GM18951 (cell line): Measurements from ENCODE around the gene ZBP1.
"Not testable (repeated sequence)": the region's sequence is repeated elsewhere in the genome, so short reads cannot be mapped to it uniquely, and the experiment has no call there.

Experiments used
- POLR2A ChIP-seq: IDR thresholded peaks from 4 replicates; pipeline ENCODE4 v1.6.1; 2011; ENCODE audit warnings: mild to moderate bottlenecking; ENCODE audit not compliant: insufficient read length, insufficient read depth; ENCODE audit errors: extremely low read depth
- in situ Hi-C: fragments of 300-500 bp; cut with MboI; formaldehyde crosslinking; loops from one replicate; pipeline ENCODE4 v1.12.0; 2022; ENCODE audit warnings: low sequenced_read_pairs, mixed read lengths, inconsistent platforms; ENCODE audit not compliant: unreplicated experiment

The ZBP1 gene

DNA sequence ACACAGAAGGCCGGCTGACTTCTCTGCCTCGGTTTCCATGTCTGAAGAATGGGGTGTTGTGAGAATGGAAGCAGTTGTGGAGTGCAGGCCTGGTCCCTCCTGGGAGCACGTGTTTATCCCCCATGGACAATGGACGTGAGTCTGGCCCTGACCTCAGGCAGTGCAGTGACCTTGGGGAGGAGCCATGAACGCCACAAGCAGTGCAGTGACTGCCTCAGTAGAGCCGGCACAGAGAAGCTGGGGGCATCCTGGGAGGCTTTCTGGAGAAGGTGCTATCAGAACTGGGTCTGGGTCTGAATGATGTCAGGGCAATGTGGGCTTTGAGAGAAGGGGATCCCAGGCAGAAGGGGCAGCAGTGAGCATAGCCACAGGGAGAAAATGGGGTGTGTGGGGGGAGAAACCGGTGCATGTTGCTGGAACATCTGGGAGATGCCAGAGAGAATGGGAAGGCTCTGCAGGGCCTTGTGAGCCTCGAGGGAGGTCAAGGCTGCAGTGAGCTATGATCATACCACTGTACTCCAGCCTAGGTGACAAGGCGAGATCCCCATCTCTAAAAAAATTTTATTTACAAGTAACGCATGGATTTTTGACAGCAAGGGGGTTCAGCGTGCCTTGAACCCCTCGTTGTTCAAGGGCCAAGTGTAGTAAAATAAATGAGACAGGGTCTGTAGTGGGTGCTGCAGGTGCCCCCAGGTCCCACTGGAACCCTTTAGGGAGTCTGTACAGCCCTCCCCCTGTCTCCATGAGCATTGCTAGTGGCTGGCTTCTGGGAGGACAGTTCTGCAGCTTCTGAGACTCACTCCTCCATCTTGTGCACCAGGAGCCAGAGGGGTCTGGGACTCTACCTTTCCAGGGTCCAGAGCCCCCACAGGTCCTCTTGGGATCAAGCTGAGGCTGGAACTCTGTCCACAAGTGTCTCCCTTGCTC is 27.0 kb upstream of the ZBP1 start:
- TF ChIP-seq POLR2A, result no peak
- in situ Hi-C loops, result no loop called here

DNA sequence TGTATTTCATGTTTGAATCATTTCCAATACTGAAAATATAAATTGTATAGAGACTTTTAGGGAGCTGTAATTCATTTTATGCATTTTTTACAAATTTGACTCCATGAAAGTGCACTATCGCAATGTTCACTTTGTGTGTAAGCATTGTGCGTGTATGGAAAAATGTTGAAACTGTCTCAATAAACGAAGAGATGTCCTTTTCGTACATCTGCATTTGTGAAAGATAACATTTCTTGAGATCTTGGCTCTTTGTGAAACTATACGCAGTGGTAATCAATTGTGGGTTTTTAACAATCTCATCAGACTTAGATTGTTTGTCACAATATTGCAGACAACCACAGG is 18.6 kb upstream of the ZBP1 start:
- TF ChIP-seq POLR2A, result no peak
- in situ Hi-C loops, result no loop called here

DNA sequence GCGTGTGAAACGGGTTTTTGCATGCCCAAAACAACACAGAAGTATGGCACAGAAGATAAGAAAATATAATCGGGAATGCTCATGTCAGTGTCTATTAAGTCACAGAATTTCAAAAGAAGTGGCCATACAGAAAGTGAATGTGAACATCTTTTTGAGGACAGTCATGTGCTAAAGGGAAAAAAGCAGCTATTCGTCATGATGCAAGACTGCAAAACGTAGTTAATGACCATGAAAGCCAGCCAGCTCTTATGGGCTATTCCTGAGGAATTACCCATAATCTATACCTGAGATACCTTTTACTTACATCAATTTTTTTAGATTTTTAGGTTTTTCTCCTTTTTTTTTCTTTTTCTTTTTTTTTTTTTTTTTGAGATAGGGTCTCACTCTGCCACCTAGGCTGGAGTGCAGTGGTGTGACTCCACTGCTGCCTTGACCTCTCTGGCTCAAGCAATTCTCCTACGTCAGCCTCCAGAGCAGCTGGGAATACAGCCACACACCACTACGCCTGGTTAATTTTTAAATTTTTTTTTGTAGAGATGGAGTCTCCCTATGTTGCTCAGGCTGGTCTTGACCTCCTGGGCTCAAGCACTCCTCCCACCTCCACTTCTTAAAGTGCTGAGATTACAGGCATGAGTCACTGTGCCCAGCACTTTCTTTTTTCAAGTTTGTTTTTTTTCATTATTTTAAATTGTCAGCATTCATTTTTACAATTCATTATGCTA is 18.1 kb upstream of the ZBP1 start:
- in situ Hi-C loops, result no loop called here
- no peak for TF ChIP-seq POLR2A

DNA sequence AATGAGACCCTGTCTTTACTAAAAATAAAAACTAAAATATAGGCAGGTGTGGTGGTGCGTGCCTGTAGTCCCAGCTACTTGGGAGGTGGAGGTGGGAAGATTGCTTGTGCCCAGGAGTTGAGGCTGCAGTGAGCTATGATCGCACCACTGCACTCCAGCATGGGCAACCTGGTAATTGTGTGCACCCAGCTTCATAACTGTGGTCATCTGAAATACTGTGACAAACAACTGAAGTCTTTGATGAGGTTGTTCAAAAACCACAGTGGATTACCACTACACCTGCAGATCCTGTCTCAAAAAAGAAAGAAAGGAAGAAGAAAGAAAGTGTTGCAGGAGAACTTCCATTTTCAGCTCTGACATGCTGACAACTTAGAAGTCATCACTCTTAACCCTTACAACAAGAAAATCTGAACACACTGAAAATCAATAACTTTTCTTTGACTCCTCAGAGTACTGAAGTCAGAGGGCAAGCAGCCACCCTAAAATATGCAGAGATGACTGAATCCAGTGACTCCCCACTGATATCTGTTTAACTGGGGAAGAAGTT is 13.8 kb upstream of the ZBP1 start:
- TF ChIP-seq POLR2A, result no peak
- in situ Hi-C loops, result no loop called here

DNA sequence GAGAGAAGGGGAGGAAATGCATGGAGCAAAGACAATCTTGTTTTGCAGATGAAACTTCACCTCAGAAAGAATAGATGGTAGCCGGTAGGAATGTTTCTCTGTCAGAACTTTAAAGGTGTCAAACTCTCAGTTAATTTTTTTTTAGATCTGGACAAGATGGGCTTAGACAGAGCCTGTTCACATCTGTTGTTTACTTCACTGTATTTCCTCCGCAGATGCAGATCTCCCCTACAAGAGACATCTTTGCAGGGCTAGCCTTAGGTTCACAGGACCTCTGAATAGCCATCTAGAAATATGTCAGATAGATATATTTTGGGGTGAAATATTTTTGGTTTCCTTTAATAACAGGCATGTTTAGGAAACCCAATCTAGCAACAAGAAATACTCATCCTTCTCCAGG is 12.1 kb upstream of the ZBP1 start:
- in situ Hi-C loops, result no loop called here
- TF ChIP-seq POLR2A, result no peak

DNA sequence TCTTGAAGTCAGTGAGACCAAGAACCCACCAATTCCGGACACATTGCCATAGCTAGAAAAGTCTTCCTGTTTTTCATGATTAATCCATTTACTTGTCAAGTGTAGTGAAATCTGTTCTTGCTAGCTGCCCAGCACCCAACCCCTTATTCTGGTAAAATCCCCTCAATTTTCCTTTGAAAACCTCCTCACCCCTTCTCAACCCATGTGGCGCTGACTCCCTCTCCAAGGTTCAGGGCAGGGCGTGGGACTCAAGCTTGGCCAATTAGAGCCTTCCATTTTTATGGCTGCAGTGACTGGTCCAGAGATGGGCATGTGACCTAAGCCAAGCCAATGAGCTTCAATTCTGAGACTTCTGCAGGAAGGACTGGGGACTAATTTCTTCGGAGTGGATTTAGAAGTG is 9.8 kb upstream of the ZBP1 start:
- TF ChIP-seq POLR2A, result no peak
- in situ Hi-C loops, result no loop called here

DNA sequence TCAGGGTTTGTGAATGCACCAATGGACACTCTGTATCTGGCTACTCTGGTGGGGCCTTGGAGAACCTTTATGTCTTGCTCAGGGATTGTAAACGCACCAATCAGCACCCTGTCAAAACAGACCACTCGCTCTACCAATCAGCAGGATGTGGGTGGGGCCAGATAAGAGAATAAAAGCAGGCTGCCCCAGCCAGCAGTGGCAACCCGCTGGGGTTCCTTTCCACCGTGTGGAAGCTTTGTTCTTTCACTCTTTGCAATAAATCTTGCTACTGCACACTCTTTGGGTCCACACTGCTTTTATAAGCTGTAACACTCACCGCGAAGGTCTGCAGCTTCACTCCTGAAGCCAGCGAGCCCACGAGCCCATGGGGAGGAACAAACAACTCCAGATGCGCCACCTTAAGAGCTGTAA is 9.3 kb upstream of the ZBP1 start:
- in situ Hi-C loops, result not testable (repeated sequence)

DNA sequence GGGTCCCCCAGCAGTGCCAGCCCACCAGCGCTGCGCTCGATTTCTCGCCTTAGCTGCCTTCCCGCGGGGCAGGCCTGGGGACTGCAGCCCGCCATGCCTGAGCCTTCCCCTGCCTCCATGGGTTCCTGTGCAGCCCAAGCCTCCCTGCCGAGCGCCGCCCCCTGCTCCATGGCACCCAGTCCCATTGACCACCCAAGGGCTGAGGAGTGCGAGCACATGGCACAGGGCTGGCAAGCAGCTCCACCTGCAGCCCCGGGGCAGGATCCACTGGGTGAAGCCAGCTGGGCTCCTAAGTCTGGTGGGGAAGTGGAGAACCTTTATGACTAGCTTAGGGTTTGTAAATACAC is 8.7 kb upstream of the ZBP1 start:
- in situ Hi-C loops, result not testable (repeated sequence)

DNA sequence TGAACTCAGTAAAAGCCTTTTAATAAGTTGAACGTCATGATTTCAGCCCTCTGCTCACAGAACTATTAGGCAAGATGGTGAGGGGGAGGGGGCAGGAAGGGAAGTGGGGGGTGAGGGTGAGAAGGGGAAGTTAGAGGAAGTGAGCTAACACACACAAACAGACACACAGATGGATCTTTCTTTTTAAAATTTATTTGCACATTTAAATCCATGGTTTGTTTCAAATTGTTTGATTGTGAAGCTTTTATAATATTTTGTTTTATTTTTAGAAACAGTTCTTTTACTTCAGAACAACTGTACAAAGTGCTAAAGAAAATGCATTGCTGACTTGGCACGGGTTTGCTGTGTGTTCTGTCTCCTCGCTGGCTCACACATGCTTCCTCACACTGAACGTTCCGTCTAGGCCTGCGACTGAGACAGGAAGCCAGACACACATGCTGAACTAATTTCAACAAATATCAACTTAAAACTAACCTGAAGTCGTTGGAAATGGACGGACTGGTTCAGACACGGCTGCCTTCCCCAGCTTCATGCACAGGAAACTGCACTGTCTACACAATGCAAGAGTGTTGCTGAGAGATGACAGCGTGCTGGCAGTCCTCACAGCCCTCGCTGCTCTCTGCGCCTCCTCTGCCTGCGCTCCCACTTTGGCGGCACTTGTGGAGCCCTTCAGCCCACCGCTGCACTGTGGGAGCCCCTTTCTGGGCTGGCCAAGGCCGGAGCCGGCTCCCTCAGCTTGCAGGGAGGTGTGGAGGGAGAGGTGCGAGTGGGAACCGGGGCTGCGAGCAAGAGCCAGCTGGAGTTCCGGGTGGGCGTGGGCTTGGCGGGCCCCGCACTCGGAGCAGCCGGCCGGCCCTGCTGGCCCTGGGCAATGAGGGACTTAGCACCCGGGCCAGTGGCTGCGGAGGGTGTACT is 8.1 kb upstream of the ZBP1 start:
- in situ Hi-C loops, result no loop called here
- TF ChIP-seq POLR2A, result no peak

DNA sequence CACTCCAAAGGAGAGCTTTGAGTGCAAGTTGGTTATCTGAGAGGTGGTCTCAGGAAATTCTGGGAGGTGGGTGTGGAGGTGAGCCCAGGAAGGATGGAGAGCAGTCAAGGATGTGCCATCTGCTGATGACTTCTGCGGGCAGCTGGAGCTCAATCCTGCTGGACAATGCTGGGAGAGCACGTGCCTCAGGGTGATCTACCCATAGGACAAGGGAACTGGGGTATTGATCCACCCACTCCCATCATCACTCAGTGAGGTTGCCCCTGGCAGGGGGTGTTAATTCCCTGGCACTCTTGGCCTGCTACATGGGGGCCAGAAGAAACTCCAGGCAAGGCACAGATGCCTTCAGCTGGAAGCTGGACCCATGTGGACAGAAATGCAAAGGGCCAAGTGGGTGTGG is 7.1 kb upstream of the ZBP1 start:
- in situ Hi-C loops, result no loop called here

DNA sequence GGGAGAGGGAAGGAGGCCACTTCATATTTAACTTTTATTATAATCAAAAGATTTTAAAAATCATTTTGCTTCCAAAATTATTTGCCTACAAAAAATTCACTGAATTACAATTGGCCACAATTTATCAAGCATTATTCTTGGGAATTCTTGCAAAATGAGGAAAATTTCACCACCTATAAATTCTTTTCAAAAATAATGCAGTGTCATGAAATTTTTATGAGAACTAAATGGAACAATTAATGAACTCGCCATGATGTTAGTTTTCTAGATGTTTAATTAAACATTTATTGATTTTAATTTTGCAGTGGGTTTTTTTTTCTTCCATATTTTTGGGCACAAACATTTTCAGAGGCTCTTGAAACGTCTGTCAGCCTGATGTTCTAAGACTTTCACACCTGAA is 5.8 kb upstream of the ZBP1 start:
- no peak for TF ChIP-seq POLR2A
- in situ Hi-C loops, result no loop called here

More for the DNA sequence above, 7.1 kb upstream of the ZBP1 start:
- no peak for TF ChIP-seq POLR2A

DNA sequence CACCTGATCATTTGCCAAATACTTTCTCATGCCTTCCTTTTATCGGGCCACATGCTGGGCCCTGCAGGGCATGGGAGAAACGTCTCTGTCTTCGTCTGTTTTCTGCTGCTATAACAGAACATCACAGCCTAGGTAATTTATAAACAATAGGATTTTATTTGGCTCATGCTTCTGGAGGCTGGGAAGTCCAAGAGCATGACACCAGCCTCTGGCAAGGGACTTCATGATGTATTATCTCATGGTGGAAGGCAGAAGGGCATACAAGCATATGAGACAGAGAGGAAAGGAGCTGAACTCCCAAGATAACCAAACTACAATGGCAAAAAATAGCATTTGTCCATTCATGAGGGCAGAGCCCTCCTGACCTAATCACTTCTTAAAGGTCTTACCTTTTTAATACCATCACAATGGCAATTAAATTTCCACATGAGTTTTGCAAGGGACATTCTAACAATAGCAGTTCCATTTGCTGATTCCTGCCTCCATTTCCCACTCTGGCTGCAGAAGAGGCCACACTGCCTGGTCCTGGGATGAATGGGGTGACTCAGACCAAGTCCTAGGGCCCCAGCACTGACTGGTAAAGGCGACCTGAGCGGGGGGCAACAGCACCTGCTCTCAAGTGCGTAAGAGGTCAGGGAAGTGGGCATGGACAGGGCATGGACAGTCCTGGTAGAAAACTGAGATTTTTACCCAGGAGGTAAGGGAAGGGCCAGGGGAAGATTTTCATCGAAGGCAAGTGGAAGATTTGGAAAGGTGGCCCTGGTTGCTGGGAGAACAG is 5.1 kb upstream of the ZBP1 start:
- TF ChIP-seq POLR2A, result no peak
- in situ Hi-C loops, result no loop called here
